ENCODE results near the gene ZNRF1. TPM values are rescaled to one million over a fixed set of nuclear protein-coding genes. Genes with fewer than 3 reads are reported as not detected.

The ZNRF1 gene
- total and polyA plus RNA-seq, 4 donors: 13.2 to 103 (median 54.9) TPM

GRCh38 chr16:75079346-75079926, 80.6 kb downstream of the ZNRF1 start:
- DNase-seq (ENCODE audit: low read depth in 4 of 6, low spot score in 6 of 6): no peak
- Histone ChIP-seq H3K27ac (ENCODE audit: low read depth, low read length) (no peak overlapping the region), H3K9me3 (ENCODE audit: control insufficient read depth, insufficient read depth, low read length) (no peaks in the 10 kb centered on the region), H3K4me3 (ENCODE audit: low read depth, low read length) (no peak overlapping the region), H3K27me3 (ENCODE audit: control insufficient read depth, insufficient read depth, low read length) (no peaks in the 10 kb centered on the region), H3K4me1 (ENCODE audit: control insufficient read depth, insufficient read depth, low read length) (peaks cover 7% of the 10 kb centered on the region), H3K36me3 (ENCODE audit: control insufficient read depth, insufficient read depth, low read length) (peaks cover 2% of the 10 kb centered on the region)
- 95% methylated on average over 5 of the region's 7 CpGs for WGBS (ENCODE audit: insufficient coverage)

- H3K27me3 ChIP-seq (ENCODE audit: control insufficient read depth, insufficient read depth, low read length): no peaks in the 10 kb centered on the region
- H3K27ac ChIP-seq (ENCODE audit: low read depth, low read length): no peak overlapping the region
- H3K4me1 ChIP-seq (ENCODE audit: control insufficient read depth, insufficient read depth, low read length): peaks cover 5% of the 10 kb centered on the region
- H3K9me3 ChIP-seq (ENCODE audit: control insufficient read depth, insufficient read depth, low read length): no peaks in the 10 kb centered on the region
- H3K4me3 ChIP-seq (ENCODE audit: low read depth, low read length): no peak overlapping the region
- 89% methylated on average over 6 of the region's 8 CpGs for WGBS (ENCODE audit: insufficient coverage)
- H3K36me3 ChIP-seq (ENCODE audit: control insufficient read depth, insufficient read depth, low read length): peaks cover 2% of the 10 kb centered on the region
- DNase-seq (ENCODE audit: low read depth in 4 of 6, low spot score in 6 of 6): no peak
These were observed 81.6 kb downstream of the ZNRF1 start for GRCh38 chr16:75080205-75081029.

GRCh38 chr16:75081179-75081859, 82.5 kb downstream of the ZNRF1 start:
- Histone ChIP-seq H3K4me1 (ENCODE audit: control insufficient read depth, insufficient read depth, low read length) (peaks cover 5% of the 10 kb centered on the region), H3K27me3 (ENCODE audit: control insufficient read depth, insufficient read depth, low read length) (no peaks in the 10 kb centered on the region), H3K36me3 (ENCODE audit: control insufficient read depth, insufficient read depth, low read length) (peaks cover 2% of the 10 kb centered on the region), H3K9me3 (ENCODE audit: control insufficient read depth, insufficient read depth, low read length) (no peaks in the 10 kb centered on the region), H3K27ac (ENCODE audit: low read depth, low read length) (no peak overlapping the region), H3K4me3 (ENCODE audit: low read depth, low read length) (no peak overlapping the region)
- 87% methylated on average over 6 of the region's 6 CpGs for WGBS (ENCODE audit: insufficient coverage)
- DNase-seq (ENCODE audit: low read depth in 4 of 6, low spot score in 6 of 6): no peak

GRCh38 chr16:75083813-75084212, 85.0 kb downstream of the ZNRF1 start:
- Histone ChIP-seq H3K4me1 (ENCODE audit: control insufficient read depth, insufficient read depth, low read length) (peaks cover 20% of the 10 kb centered on the region), H3K27ac (ENCODE audit: low read depth, low read length) (no peak overlapping the region), H3K4me3 (ENCODE audit: low read depth, low read length) (no peak overlapping the region), H3K36me3 (ENCODE audit: control insufficient read depth, insufficient read depth, low read length) (peaks cover 2% of the 10 kb centered on the region), H3K27me3 (ENCODE audit: control insufficient read depth, insufficient read depth, low read length) (no peaks in the 10 kb centered on the region), H3K9me3 (ENCODE audit: control insufficient read depth, insufficient read depth, low read length) (no peaks in the 10 kb centered on the region)
- no peak for DNase-seq (ENCODE audit: low read depth in 4 of 6, low spot score in 6 of 6)
- 69% methylated on average over 4 of the region's 5 CpGs for WGBS (ENCODE audit: insufficient coverage)

- no peak for DNase-seq (ENCODE audit: low read depth in 4 of 6, low spot score in 6 of 6)
- Histone ChIP-seq H3K27ac (ENCODE audit: low read depth, low read length) (no peak overlapping the region), H3K4me1 (ENCODE audit: control insufficient read depth, insufficient read depth, low read length) (peaks cover 17% of the 10 kb centered on the region), H3K4me3 (ENCODE audit: low read depth, low read length) (no peak overlapping the region), H3K27me3 (ENCODE audit: control insufficient read depth, insufficient read depth, low read length) (no peaks in the 10 kb centered on the region), H3K36me3 (ENCODE audit: control insufficient read depth, insufficient read depth, low read length) (no peaks in the 10 kb centered on the region), H3K9me3 (ENCODE audit: control insufficient read depth, insufficient read depth, low read length) (no peaks in the 10 kb centered on the region)
- WGBS (ENCODE audit: insufficient coverage): 40% methylated on average over 1 of the region's 4 CpGs
These were observed 86.7 kb downstream of the ZNRF1 start for GRCh38 chr16:75085556-75085955.

GRCh38 chr16:75086281-75086680, 87.5 kb downstream of the ZNRF1 start:
- no peaks in the 10 kb centered on the region for H3K36me3 ChIP-seq (ENCODE audit: control insufficient read depth, insufficient read depth, low read length)
- no peak overlapping the region for H3K27ac ChIP-seq (ENCODE audit: low read depth, low read length)
- peaks cover 17% of the 10 kb centered on the region for H3K4me1 ChIP-seq (ENCODE audit: control insufficient read depth, insufficient read depth, low read length)
- DNase-seq (ENCODE audit: low read depth in 4 of 6, low spot score in 6 of 6): no peak
- H3K4me3 ChIP-seq (ENCODE audit: low read depth, low read length): no peak overlapping the region
- WGBS (ENCODE audit: insufficient coverage): 100% methylated on average over 1 of the region's 1 CpG
- no peaks in the 10 kb centered on the region for H3K9me3 ChIP-seq (ENCODE audit: control insufficient read depth, insufficient read depth, low read length)
- H3K27me3 ChIP-seq (ENCODE audit: control insufficient read depth, insufficient read depth, low read length): no peaks in the 10 kb centered on the region

GRCh38 chr16:75086688-75087374, 88.0 kb downstream of the ZNRF1 start:
- no peak for DNase-seq (ENCODE audit: low read depth in 4 of 6, low spot score in 6 of 6)
- peaks cover 17% of the 10 kb centered on the region for H3K4me1 ChIP-seq (ENCODE audit: control insufficient read depth, insufficient read depth, low read length)
- no peaks in the 10 kb centered on the region for H3K9me3 ChIP-seq (ENCODE audit: control insufficient read depth, insufficient read depth, low read length)
- 88% methylated on average over 9 of the region's 10 CpGs for WGBS (ENCODE audit: insufficient coverage)
- no peak overlapping the region for H3K4me3 ChIP-seq (ENCODE audit: low read depth, low read length)
- no peak overlapping the region for H3K27ac ChIP-seq (ENCODE audit: low read depth, low read length)
- no peaks in the 10 kb centered on the region for H3K27me3 ChIP-seq (ENCODE audit: control insufficient read depth, insufficient read depth, low read length)
- no peaks in the 10 kb centered on the region for H3K36me3 ChIP-seq (ENCODE audit: control insufficient read depth, insufficient read depth, low read length)

GRCh38 chr16:75087375-75087979, 88.7 kb downstream of the ZNRF1 start:
- WGBS (ENCODE audit: insufficient coverage): 60% methylated on average over 6 of the region's 10 CpGs

GRCh38 chr16:75088216-75088615, 89.4 kb downstream of the ZNRF1 start:
- Histone ChIP-seq H3K4me3 (ENCODE audit: low read depth, low read length) (no peak overlapping the region), H3K9me3 (ENCODE audit: control insufficient read depth, insufficient read depth, low read length) (no peaks in the 10 kb centered on the region), H3K36me3 (ENCODE audit: control insufficient read depth, insufficient read depth, low read length) (no peaks in the 10 kb centered on the region), H3K27me3 (ENCODE audit: control insufficient read depth, insufficient read depth, low read length) (no peaks in the 10 kb centered on the region), H3K4me1 (ENCODE audit: control insufficient read depth, insufficient read depth, low read length) (peaks cover 17% of the 10 kb centered on the region), H3K27ac (ENCODE audit: low read depth, low read length) (peak overlapping the region; percentile 33)
- no peak for DNase-seq (ENCODE audit: low read depth in 4 of 6, low spot score in 6 of 6)
- WGBS (ENCODE audit: insufficient coverage): 44% methylated on average over 1 of the region's 3 CpGs

More at GRCh38 chr16:75087375-75087979, 88.7 kb downstream of the ZNRF1 start:
- no peak overlapping the region for H3K27ac ChIP-seq (ENCODE audit: low read depth, low read length)
- H3K36me3 ChIP-seq (ENCODE audit: control insufficient read depth, insufficient read depth, low read length): no peaks in the 10 kb centered on the region
- no peak overlapping the region for H3K4me3 ChIP-seq (ENCODE audit: low read depth, low read length)
- no peaks in the 10 kb centered on the region for H3K9me3 ChIP-seq (ENCODE audit: control insufficient read depth, insufficient read depth, low read length)
- H3K4me1 ChIP-seq (ENCODE audit: control insufficient read depth, insufficient read depth, low read length): peaks cover 17% of the 10 kb centered on the region
- H3K27me3 ChIP-seq (ENCODE audit: control insufficient read depth, insufficient read depth, low read length): no peaks in the 10 kb centered on the region
- DNase-seq (ENCODE audit: low read depth in 4 of 6, low spot score in 6 of 6): no peak

Measured in spinal cord (tissue), 10 donors.